NCI-H446 treated with DMSO at 0.1 percent for 48 hours (cell line): Measurements from ENCODE around the gene KPNA2.
"Not testable (repeated sequence)": the region's sequence is repeated elsewhere in the genome, so short reads cannot be mapped to it uniquely, and the experiment has no call there.

Experiments
- DNase-seq: peaks from one replicate; lab custom pipeline; 2025; lab: John Stamatoyannopoulos, UW

The KPNA2 gene

GRCh38 chr17:68035523-68036303, at the start of gene KPNA2:
TSS of gene KPNA2 (plus strand) at chr17:68035735. CDS start at chr17:68037133, 1,398 bp downstream.
- DNase-seq, result peak; percentile 95

GRCh38 chr17:67990909-67991308, 44.6 kb upstream of the KPNA2 start:
- DNase-seq, result peak; percentile 5

GRCh38 chr17:67992548-67993152, 42.9 kb upstream of the KPNA2 start:
- DNase-seq, result no peak

GRCh38 chr17:67993153-67993997, 42.2 kb upstream of the KPNA2 start:
- DNase-seq, result peak; percentile 72

DNA sequence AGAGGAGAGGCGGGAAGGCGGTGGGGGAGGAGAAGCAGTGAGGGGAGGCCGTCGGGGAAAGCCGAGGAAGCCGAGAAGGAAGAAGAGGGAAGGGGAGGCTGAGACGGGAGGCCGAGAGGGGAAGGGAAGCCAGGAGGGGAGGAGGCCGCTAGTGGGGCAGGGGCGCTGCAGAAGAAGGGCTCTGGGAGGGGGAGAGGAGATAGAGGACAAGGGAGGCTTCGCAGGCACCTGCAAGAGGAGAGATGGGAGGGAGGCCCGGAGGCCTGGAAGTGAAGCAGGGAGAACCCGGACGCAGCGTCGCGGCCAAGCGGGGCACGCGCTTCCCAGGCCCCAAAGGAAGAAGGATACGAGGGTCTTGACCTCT, 41.6 kb upstream of the KPNA2 start:
- DNase-seq, result peak; percentile 29

- DNase-seq, result peak; percentile 74
Measured at GRCh38 chr17:67994817-67995569, 40.5 kb upstream of the KPNA2 start.

GRCh38 chr17:67995570-67996263, 39.8 kb upstream of the KPNA2 start:
- DNase-seq, result no peak

DNA sequence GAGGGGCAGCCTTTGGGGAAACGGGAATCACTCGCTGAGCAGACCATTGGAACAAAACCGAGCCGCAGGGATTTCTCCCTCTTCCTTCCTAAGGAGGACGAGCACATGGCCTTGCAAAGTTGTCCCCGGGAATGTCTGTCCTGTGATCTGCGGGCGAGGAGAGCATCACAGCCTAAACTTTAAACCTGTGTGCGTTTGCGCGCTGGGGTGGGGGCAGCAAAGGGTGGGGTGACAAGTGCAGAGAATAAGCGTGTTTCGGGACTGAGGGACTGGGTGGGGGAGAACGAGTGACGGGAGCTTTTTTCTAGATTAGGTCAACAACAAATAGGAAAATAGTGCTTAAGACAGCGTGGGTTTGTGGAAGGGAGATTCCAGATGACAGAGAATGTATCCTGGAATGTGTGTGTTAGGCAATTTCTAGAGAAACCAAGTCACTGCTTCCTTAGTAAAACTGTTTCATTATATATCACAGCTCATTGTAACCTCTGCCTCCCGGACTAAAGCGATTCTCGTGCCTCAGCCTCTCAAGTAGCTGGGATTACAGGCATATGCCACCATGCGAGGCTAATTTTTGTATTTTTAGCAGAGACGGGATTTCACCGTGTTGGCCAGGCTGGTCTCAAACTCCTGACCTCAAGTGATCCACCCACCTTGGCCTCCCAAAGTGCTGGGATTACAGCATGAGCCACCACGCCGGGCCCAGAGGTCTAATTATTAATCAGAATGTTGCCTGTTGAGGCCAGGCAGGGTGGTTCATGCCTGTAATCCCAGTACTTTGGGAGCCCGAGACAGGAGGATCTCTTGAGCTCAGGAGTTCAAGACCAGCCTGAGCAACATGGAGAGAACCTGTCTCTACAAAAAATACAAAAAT, 39.0 kb upstream of the KPNA2 start, which contains the start of gene C17orf58:
Gene C17orf58 (minus strand): TSS at position 169 of the 871 bp plus-strand sequence. CDS start 271 bp downstream, outside the sequence.
- DNase-seq, result not testable (repeated sequence)

DNA sequence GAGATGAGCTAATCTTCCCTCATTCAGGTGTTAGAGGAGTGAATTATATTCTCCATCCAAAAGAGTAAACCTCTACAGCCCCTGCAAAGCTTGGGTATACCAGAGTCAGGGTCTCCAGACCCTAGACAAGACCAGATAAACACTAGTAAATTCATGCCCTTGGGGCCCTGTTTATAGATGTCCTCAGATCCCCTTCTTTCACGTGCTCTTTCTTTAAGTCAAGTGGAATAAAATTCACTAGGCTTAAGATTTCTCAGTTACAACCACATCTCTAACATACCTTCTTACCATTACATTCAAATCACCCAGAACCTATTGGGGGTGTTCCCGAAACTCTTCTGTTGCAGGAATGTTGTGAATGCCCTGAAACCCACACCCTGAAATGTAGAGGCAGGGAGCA, 37.1 kb upstream of the KPNA2 start:
- DNase-seq, result no peak

GRCh38 chr17:67999291-67999911, 36.1 kb upstream of the KPNA2 start:
- DNase-seq, result no peak

GRCh38 chr17:68004201-68004600, 31.3 kb upstream of the KPNA2 start:
- DNase-seq, result no peak

DNA sequence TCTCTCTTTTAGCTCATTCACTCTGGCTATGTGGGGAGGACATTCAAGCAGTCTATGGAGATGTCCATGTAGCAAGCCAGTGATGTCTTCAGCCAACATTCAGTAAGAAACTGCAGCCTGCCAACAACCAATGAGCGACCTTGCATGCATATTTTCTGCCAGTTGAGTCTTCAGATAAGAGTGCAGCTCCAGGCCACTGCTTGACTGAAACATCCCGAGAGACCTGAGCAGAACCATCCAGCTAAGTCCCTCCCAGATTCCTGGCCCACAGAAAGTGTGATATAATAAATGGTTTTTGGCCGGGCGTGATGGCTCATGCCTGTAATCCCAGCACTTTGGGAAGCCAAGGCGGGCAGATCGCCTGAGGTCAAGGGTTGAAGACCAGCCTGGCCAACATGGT, 28.7 kb upstream of the KPNA2 start:
- DNase-seq, result no peak

DNA sequence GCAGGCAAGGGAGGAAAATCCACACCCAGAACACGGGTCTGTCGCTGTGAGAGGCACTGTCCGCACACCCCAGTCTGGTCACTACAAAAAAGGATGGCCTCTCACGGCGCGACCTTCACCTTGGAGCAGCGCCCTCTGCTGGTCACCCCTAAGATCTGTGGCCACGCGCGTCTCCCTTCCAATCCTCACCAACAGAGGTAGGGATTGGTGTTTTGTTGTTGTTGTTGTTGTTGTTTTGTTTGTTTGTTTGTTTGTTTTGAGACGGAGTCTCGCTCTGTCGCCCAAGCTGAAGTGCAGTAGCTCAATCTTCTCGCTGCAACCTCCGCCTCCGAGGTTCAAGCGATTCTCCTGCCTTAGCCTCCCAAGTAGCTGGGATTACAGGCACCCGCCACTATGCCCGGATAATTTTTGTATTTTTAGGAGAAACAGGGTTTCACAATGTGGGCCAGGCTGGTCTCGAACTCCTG, 24.3 kb upstream of the KPNA2 start:
- no peak for DNase-seq

- no peak for DNase-seq
Measured at GRCh38 chr17:68013385-68013784, 22.1 kb upstream of the KPNA2 start.

DNA sequence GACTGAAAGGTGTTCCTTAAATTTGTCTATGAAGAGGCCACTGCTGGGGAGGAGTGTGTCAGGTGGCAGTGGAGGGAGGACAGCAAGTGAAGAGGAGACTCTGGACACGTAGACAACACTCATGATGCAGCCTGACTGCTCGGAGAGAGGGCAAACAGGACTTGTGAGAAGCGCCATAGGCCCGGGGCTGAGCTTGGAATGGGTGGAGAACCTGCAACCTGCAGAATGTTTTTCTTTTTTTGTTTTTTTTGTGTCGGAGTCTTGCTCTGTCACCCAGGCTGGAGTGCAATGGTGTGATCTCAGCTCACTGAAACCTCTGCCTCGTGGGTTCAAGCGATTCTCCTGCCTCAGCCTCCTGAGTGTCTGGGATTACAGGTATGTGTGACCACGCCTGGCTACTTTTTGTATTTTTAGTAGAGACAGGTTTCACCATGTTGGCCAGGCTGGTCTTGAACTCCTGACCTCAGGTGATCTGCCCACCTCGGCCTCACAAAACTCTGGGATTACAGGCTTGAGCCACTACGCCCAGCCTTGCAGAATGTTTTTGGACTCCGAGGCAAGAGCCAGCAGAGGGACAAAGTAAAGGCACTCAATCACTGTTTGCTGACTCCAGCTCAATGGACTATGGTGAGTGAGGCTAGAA, 20.3 kb upstream of the KPNA2 start:
- DNase-seq, result no peak

- DNase-seq, result no peak
Measured at GRCh38 chr17:68016838-68017237, 18.7 kb upstream of the KPNA2 start.

GRCh38 chr17:68018493-68018892, 17.0 kb upstream of the KPNA2 start:
- DNase-seq, result not testable (repeated sequence)

DNA sequence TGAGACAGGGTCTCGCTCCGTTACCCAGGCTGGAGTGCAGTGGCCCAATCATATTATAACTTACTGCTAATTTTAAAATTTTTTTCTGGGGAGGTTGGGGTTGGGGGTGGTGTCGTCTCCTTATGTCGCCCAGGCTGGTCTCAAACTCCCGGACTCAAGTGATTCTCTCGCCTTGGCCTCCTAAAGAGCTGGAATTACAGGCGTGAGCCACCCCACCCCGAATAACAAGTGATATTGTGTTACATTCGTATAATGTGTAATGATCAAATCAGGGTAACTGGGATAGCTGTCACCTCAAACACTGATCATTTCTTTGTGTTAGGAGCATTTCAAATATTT, 16.2 kb upstream of the KPNA2 start:
- DNase-seq, result no peak

DNA sequence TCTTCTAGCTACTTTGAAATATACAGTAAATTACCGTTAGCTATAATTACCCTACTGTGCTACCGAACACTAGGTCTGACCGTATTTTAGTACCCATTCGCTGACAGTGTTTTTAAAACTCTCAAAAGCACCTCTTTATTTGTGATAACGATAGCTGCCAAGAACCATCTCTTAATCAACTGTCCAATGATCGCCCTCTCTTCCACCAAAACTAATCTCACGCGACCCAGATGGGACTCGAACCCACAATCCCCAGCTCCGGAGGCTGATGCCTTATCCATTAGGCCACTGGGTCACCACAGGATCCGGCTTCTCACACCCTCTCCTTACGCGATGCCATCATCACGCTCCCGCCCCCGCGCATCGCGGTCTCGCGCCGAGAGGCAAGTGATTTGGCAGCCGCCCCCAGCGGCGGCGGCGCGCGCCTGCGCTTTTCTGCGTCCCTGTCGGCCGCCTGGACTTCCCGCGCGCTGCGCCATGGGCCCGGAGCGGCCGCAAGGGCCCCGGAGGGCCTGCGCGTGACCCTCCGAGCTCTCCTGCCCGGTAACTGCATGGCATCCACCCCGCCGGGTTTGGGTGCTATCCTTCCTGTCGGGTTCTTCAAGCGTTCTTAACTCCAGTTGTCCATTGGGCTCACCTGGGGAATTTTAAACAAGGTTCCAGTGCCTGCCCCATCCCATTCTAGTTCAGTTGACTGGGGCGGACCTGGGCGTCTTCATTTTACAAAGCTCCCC, 15.7 kb upstream of the KPNA2 start:
- peak; percentile 86 for DNase-seq
